Neural crest cell (in vitro differentiated cells): Measurements from ENCODE around the gene SCN8A. TPM values are rescaled to one million over a fixed set of nuclear protein-coding genes. Genes with fewer than 3 reads are reported as not detected.

ENCODE experiments used
- DNase-seq: peaks from one replicate; pipeline ENCODE4 v3.0.0; 2021; ENCODE audit warnings: low read depth, mixed read lengths, low spot score
- H3K27ac Mint-ChIP-seq: one replicate; pipeline ENCODE4 v1.8.0; 2021; ENCODE audit warnings: mild to moderate bottlenecking, mixed read lengths; ENCODE audit not compliant: unreplicated experiment
- H3K27me3 Mint-ChIP-seq: 2 replicates; pipeline ENCODE4 v1.8.0; 2021; ENCODE audit warnings: low read depth, mild to moderate bottlenecking, mixed read lengths
- H3K36me3 Mint-ChIP-seq: 2 replicates; pipeline ENCODE4 v1.8.0; 2021; ENCODE audit warnings: low read depth, mild to moderate bottlenecking, mixed read lengths
- H3K4me1 Mint-ChIP-seq: 2 replicates; pipeline ENCODE4 v1.8.0; 2021; ENCODE audit warnings: mixed read lengths
- H3K4me3 Mint-ChIP-seq: one replicate; pipeline ENCODE4 v1.8.0; 2021; ENCODE audit warnings: mild to moderate bottlenecking, mixed read lengths
- H3K9me3 Mint-ChIP-seq: 2 replicates; pipeline ENCODE4 v1.8.0; 2021; ENCODE audit warnings: mixed read lengths
- total RNA-seq: library from RNA; stranded (reverse); gene quantifications from 2 replicates; pipeline ENCODE4 v1.2.1, GENCODE V29; 2021
- TF ChIP-seq, protein P1 (sequence below): fragments of 200-600 bp; sonication (generic); conservative IDR thresholded peaks from 2 replicates; pipeline ENCODE4 v1.5.0; 2021; ENCODE audit warnings: antibody characterized with exemption, mild to moderate bottlenecking

SCN8A gene
- total RNA-seq, 1 donor from 2014 or later: 13.0 TPM

DNA sequence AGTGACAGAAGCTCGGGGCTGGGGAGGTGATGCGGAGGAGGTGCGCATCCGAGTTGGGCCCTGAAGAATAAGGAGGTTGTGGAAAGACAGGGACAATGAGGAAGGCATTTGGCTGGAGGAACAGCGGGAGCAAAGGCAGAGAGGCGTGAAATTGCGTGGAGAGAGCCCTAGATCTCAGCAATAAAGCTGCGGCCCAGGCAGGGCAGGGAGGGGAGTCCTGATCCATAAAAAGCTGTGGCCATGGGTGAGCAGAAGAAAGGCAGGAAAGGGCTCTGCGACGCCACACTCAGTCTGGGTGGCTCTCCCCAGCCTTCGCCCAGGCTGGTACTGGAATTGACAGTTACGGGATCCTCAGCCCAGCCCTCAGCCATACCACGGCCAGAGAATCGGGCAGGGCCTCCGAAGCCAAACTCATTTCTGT is 255.2 kb downstream of the SCN8A start:
- TF ChIP-seq, protein P1, sequence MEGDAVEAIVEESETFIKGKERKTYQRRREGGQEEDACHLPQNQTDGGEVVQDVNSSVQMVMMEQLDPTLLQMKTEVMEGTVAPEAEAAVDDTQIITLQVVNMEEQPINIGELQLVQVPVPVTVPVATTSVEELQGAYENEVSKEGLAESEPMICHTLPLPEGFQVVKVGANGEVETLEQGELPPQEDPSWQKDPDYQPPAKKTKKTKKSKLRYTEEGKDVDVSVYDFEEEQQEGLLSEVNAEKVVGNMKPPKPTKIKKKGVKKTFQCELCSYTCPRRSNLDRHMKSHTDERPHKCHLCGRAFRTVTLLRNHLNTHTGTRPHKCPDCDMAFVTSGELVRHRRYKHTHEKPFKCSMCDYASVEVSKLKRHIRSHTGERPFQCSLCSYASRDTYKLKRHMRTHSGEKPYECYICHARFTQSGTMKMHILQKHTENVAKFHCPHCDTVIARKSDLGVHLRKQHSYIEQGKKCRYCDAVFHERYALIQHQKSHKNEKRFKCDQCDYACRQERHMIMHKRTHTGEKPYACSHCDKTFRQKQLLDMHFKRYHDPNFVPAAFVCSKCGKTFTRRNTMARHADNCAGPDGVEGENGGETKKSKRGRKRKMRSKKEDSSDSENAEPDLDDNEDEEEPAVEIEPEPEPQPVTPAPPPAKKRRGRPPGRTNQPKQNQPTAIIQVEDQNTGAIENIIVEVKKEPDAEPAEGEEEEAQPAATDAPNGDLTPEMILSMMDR: no peak
- Mint-ChIP-seq H3K27me3 (no peaks in the 10 kb centered on the region), H3K27ac (no peak overlapping the region), H3K36me3 (no peaks in the 10 kb centered on the region), H3K9me3 (no peaks in the 10 kb centered on the region), H3K4me1 (peaks cover 41% of the 10 kb centered on the region), H3K4me3 (peak overlapping the region; percentile 94)
- no peak for DNase-seq

DNA sequence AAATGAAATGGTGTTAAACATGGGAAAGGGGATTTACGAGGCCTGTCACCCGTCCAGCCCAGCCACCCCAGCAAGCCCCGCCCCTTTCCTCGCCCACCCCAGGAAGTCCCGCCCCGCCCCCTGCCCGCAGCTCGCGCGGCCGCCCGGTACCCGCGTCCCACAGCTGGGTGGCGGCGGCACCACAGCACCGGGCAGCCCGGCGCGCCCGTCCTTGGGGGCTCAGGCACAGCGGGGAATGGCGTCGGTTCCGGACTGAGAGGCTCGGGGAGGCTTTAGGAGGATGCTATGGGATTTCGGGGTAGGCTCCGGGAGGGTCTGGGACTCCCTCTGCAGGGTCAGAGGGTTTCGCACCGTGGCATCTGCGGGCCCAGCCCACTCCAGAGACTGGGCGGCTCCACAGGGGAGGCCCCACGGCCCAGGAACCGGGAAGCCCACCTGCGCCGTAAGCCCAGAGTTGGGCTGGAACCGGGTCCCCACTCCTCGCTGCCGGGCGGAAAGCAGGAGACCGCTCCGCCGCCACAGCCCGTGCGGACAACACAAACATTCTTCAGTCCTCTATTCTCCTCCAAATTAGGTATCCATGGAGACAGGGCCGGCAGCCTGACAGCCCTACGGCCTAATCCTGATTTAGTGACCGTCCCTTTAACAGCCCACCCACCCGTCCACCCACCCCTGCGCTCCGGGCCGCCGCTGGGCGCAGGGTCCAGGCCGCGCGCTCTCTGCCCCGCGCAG is 256.0 kb downstream of the SCN8A start:
- no peaks in the 10 kb centered on the region for H3K36me3 Mint-ChIP-seq
- H3K4me1 Mint-ChIP-seq: peaks cover 40% of the 10 kb centered on the region
- no peak overlapping the region for H3K27ac Mint-ChIP-seq
- no peaks in the 10 kb centered on the region for H3K9me3 Mint-ChIP-seq
- peak; percentile 59 for DNase-seq
- peak overlapping the region; percentile 94 for H3K4me3 Mint-ChIP-seq
- TF ChIP-seq, protein P1: no peak
- H3K27me3 Mint-ChIP-seq: no peaks in the 10 kb centered on the region

DNA sequence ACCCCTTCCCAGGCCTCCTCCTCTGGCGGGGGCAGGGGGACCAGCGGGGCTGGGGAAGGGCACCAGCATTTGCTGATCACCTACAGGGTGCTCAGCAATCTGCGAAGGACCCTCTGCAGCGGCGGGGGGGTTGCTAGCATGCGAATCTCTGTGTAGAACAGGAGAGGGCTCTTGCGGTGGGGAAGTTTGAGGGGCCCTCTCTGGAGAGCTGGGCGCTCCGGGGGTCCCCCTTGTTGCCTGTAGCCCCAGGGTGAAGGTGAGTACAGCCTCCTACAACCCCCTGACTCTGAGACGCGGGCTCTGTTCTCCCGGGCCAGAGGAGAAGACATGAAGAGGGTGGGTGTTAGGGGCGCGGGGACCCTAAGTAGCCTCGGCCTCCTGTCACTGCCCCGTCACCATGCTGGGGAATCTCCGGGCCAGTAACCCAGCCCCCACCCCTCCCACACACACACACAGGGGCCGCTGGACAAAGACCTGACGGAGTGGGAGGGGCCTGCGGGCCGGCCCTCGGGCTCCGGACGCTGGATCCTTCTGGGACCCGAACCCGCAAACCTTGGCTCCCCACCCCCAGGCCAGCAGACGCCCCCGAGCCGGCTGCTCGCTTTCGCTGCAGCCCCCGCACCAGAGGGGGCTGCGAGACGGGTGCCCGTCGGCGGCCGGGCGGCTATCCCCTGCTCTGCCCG is 256.8 kb downstream of the SCN8A start:
- H3K4me1 Mint-ChIP-seq: peaks cover 47% of the 10 kb centered on the region
- H3K27ac Mint-ChIP-seq: peak overlapping the region; percentile 78
- DNase-seq: peak; percentile 51
- H3K4me3 Mint-ChIP-seq: peak overlapping the region; percentile 94
- H3K36me3 Mint-ChIP-seq: no peaks in the 10 kb centered on the region
- no peaks in the 10 kb centered on the region for H3K27me3 Mint-ChIP-seq
- TF ChIP-seq, protein P1: no peak
- no peaks in the 10 kb centered on the region for H3K9me3 Mint-ChIP-seq

DNA sequence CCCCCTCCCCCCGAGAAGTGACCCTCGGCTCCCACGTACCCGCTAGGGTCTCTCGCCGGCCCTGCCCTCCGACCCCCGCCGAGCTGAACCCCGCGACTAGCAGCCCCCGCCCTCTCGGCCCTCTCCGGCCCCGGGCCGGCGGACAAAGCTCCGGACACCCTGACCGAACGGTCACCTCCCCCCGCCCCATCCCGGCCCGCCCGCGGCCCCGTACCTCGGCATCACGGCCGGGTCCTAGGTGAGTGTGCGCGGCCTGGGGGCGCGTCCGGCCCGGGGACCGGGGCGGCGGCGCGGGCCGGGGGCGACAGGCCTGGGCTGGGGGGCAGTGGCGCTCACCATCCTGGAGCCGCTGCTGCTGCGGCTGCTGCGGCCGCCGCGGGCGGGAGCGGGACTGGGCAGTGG is 257.3 kb downstream of the SCN8A start, which contains the start of gene FIGNL2:
FIGNL2 (minus strand) TSS at position 393 of the 402 bp plus-strand sequence. CDS start 26,305 bp downstream, outside the sequence.
- Mint-ChIP-seq H3K4me3 (peak within 1 kb of the TSS; percentile 94), H3K27ac (peak within 1 kb of the TSS; percentile 78), H3K4me1 (peaks cover 47% of the 10 kb centered on the region), H3K36me3 (no peaks in the 10 kb centered on the region), H3K9me3 (no peaks in the 10 kb centered on the region), H3K27me3 (no peaks in the 10 kb centered on the region)
- TF ChIP-seq, protein P1: no peak
- peak; percentile 40 for DNase-seq

DNA sequence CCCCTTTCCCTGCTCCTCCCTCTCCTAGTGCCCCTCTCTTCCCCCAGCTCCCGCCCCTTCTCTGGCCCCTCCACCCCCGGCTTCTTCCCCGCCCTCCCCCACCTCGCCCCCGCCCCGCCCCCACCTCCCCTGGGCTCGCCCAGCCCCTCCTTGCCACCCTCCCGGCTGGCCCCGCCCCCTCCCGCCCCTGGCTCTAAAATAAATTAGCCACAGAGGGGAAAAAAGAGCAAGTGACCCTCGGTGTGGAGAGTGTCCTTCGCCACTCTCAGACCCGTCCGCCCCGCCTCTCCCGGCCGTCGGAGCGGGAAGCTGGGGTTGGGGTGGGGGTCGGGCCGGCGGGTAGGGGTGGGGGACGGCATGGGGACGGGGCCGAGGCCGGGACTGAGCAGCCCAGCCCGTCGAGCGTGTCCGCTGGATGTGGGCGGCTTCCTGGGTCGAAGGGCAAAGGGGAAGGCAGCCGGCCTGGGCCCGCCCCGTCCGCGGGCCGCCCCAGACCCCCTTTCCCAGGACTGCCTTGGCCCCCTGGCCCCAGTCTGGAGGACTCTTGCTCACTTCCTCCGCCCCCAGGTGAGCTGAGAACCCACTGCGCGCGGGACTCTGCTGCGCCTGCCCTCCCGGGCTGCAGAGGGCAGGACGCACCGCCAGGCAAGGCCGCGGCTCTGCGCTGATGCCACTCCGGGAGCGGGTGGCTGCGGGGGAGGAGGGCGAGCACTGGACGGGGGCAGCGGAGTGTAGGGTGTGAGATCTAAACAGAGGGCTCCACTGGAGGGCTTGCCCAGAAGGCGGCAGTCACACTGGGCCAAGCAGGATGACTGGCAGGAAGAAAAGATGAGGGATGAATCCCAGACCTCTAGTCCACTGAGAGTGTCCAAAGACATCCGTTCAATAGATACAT is 258.1 kb downstream of the SCN8A start:
- TF ChIP-seq, protein P1: peak; percentile 27
- H3K27me3 Mint-ChIP-seq: no peaks in the 10 kb centered on the region
- no peaks in the 10 kb centered on the region for H3K36me3 Mint-ChIP-seq
- peaks cover 50% of the 10 kb centered on the region for H3K4me1 Mint-ChIP-seq
- H3K9me3 Mint-ChIP-seq: no peaks in the 10 kb centered on the region
- H3K4me3 Mint-ChIP-seq: peak overlapping the region; percentile 87
- no peak overlapping the region for H3K27ac Mint-ChIP-seq
- DNase-seq: peak; percentile 49
